ENCODE measurements around the gene DKK3. TPM values are rescaled to one million over a fixed set of nuclear protein-coding genes. Genes with fewer than 3 reads are reported as not detected.
"Not testable (repeated sequence)": the region's sequence is repeated elsewhere in the genome, so short reads cannot be mapped to it uniquely, and the experiment has no call there.

Gene DKK3
- 5.5 TPM for total RNA-seq

GRCh38 chr11:12007769-12008737 lies at the start of gene DKK3:
TSS of gene DKK3 (minus strand) at chr11:12008626. CDS start at chr11:12008582, 44 bp downstream.
- no peak for ATAC-seq
- no peak for DNase-seq (ENCODE audit: low spot score)

- no peak for ATAC-seq
- DNase-seq (ENCODE audit: low spot score) = peak; percentile 21
Measured at GRCh38 chr11:12057299-12057980, 49.0 kb upstream of the DKK3 start.

DNA sequence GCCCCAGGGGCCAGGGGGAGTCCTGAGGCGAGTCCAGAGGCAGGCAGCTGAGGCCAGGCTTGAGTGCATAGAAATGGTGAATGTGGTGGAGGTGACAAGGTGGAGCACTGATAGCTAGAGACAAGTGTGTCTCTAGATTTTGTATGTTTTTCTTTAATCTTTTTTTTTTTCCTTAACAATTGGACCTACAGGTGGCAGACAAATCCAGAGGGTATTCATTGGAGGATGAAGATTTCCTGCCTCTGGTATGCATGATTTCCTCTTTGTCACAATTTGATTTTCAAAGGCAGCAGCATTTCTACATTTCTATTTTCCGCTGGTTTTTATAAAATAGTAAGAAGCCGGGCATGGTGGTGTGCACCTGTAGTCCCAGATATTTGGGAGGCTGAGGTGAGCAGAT lies 47.7 kb upstream of the DKK3 start:
- no peak for DNase-seq (ENCODE audit: low spot score)
- no peak for ATAC-seq

GRCh38 chr11:12053606-12054361 lies 45.4 kb upstream of the DKK3 start:
- peak; percentile 61 for ATAC-seq
- DNase-seq (ENCODE audit: low spot score) = peak; percentile 90

DNA sequence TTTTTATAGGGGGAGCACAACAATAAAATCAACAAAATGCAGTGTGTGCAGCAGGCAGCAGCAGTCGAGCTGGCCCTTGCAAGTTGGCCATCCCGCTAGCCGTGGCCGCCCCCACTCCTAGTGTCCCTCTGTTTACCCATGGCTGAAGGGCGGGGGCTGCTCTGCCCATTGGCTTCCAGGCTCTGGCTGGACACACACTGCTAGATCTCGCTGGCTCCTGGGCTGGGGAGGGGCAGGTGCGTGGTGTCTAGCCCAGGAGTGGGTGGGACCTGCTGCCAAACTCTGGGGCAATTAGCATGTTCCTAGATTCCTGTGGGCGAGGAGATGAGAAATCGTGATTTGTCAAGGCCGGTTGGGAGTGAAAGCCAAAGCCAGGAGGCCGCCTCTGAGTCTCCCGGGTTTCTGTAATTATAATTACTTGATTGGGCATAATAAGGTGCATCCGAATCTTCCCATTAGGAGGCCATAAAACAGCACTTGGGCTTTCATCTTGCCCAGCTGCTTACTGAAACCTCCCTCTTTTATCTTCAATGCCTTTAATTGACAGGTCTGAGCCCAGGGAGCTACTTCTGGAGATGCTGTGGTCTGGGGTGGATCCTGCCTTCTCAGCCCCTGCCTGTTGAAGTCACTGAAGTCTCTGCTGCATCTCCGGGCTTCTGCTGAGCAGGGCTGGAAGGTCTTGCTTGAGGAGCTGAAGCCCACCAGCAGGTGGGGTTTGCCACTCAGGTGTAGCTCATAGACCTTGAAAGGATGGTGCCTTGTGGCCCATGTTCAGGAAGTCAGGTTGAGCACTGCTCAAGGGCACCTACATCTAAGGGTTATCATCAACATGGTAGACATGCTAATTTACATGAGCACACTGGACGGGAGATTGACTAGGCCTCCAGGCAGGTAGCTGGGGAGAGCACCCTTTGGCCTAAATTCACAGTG lies 44.5 kb upstream of the DKK3 start:
- ATAC-seq = peak; percentile 59

DNA sequence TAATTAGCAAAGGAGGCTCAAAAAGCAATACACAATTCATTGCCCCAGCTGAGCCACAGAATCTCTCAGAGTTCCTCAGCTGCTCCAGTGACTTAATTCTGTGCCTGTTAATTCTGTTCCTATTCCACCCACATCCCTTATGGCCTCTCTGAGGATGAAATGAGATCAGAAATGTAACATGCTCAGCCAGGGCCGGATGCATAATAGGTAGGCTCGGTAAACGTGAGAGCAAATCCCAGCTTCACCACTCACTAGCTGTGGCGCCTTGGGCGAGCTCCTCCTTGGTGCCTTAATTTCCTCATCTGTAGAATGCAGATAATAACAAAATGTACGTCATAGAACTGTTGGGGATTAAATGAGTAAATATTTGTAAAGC lies 42.8 kb upstream of the DKK3 start:
- DNase-seq (ENCODE audit: low spot score) = no peak
- ATAC-seq = no peak

More for the DNA sequence above, 44.5 kb upstream of the DKK3 start:
- peak; percentile 91 for DNase-seq (ENCODE audit: low spot score)

- peak; percentile 63 for ATAC-seq
- peak; percentile 85 for DNase-seq (ENCODE audit: low spot score)
Measured at GRCh38 chr11:12050470-12051286, 42.3 kb upstream of the DKK3 start.

GRCh38 chr11:12048936-12049790 lies 40.7 kb upstream of the DKK3 start:
- no peak for ATAC-seq
- DNase-seq (ENCODE audit: low spot score) = no peak

DNA sequence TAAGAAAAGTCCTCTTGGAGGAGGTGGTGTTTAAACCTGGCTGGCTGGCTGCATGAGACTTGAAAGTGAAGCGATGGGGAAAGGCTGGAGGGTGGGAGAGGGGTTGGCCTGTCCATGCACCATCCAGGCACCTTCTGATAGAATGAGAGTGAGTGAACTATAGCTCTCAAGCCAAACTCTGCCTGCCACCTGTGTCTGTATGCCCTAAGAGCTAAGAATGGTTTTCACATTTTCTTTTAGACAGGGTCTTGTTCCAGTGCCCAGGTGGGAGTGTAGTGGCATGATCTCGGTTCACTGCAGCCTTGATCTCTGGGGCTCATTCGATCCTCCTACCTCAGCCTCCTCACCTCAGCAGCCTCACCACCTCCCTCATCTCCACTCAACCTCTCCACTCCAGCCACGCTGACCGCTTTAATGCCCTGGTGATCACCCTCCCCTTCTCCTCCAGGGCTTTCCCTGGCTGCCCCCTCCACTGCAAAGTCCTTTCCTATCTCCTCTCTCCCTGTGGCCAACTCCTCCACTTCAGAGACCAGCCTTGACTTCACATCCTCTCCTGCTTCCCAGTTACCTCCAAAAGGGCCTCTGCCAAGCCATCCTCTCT lies 38.3 kb upstream of the DKK3 start:
- DNase-seq (ENCODE audit: low spot score) (no peak), ATAC-seq (no peak)

DNA sequence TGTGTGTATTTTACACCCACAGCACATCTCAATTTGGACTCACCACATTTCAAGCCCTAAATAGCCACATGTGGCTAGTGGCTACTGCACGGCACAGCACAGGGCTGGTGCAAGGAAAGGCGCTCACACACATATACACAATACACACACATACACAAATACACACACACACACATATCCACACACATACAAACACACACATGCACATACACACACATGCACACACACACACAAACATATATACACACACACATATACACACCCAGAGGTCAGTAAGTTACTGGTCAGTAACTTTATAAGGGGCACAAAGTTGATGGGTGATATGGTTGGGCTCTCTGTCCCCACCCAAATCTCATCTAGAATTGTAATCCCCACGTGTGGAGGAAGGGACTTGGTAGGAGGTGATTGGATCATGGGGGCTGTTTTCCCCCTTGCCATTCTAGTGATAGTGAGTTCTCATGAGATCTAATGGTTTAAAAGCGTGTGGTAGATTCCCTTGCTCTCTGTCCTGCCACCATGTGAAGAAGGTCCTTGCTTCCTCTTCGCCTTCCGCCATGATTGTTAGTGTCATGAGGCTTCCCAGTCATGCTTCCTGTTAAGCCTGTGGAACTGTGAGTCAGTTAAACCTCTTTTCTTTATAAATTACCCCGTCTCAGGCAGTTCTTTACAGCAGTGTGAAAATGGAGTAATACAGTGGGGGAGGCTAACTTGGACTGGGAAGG lies 37.6 kb upstream of the DKK3 start:
- no peak for ATAC-seq
- no peak for DNase-seq (ENCODE audit: low spot score)

- DNase-seq (ENCODE audit: low spot score) = no peak
- ATAC-seq = no peak
Measured at GRCh38 chr11:12044799-12045198, 36.4 kb upstream of the DKK3 start.

DNA sequence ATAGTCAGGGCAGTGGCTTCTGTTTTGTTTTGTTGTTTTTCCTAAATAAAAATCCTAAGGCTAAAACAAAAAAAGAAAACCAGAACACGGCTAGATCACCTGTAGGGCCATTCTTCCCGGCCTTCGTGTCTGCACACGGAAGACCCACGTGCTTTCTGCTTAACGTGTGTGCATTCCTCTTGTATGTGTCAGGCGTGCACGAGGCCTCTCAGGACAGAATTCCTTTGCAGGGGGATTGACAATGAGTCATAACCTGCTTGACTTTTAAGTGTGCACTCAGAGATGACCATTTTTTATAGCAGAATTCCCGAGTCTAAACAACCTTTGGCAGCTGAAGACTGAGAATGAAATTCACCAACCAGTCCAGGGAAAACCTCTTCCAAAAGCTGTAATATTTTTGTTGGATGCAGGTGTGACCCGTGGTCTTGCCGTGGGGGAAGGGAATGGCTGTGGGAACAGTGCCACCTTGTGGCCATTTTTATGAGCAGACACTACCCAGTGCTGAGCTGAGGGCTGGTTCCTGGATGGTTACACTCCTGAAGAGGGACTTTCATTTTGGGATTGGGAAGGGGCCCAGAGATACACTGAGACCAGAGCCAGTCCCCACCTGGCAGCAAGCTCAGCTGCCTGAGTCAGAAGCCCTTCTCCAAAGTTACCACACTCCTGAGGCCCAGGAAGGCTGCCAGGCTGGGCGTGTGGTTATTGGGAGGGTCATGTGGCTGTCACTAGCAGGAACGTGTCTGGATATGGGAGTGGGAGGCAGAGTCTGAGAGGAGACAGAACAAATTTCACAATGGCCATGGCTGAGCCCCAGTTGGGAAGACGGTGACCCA lies 35.7 kb upstream of the DKK3 start:
- DNase-seq (ENCODE audit: low spot score) (peak; percentile 86), ATAC-seq (peak; percentile 88)

- no peak for ATAC-seq
- DNase-seq (ENCODE audit: low spot score) = no peak
Measured at GRCh38 chr11:12043221-12043620, 34.8 kb upstream of the DKK3 start.

- DNase-seq (ENCODE audit: low spot score) (no peak), ATAC-seq (no peak)
Measured at GRCh38 chr11:12042215-12042676, 33.8 kb upstream of the DKK3 start.

- ATAC-seq = not testable (repeated sequence)
Measured at GRCh38 chr11:12040719-12041118, 32.3 kb upstream of the DKK3 start.

GRCh38 chr11:12032968-12033367 lies 24.5 kb upstream of the DKK3 start:
- ATAC-seq (no peak), DNase-seq (ENCODE audit: low spot score) (no peak)

More at GRCh38 chr11:12040719-12041118, 32.3 kb upstream of the DKK3 start:
- not testable (repeated sequence) for DNase-seq (ENCODE audit: low spot score)
